ENCODE measurements around the gene MSL3B.

The MSL3B gene

GRCh38 chr2:233865838-233866237 lies 2.3 kb downstream of the MSL3B start:
- in situ Hi-C loops (cut with MboI; ENCODE audit: low pct_ligation_motif_present in 1 of 4, low pct_unique_long_range_greater_than_20kb in 1 of 4, low sequenced_read_pairs in 3 of 4) = no loop called here
- Histone ChIP-seq H3K9me3 (peaks cover 0 to 4% of the 10 kb centered on the region in 2 donors), H3K27me3 (peaks cover 21% of the 10 kb centered on the region), H3K4me1 (no peaks in the 10 kb centered on the region), H3K4me3 (no peak overlapping the region), H3K27ac (no peak overlapping the region), H3K36me3 (no peaks in the 10 kb centered on the region)
- 93 to 94% methylated on average over 3 of the region's 3 CpGs for WGBS, 2 donors (ENCODE audit: low coverage in 1 of 2)
- no peak for TF ChIP-seq EP300 (IDR thresholded peaks at IDR 0.05; ENCODE audit: low read depth)
- no peak for TF ChIP-seq POLR2AphosphoS5 (IDR thresholded peaks at IDR 0.05)
- TF ChIP-seq POLR2A (IDR thresholded peaks at IDR 0.05) = no peak
- no peak for TF ChIP-seq CTCF (IDR thresholded peaks at IDR 0.05)
- no peak for DNase-seq
- intact Hi-C loops (cut with DNase I; ENCODE audit: low total_unique reads) = no loop called here

- WGBS, 2 donors (ENCODE audit: low coverage in 1 of 2) = 64 to 65% methylated on average over 4 of the region's 4 CpGs
- H3K9me3 ChIP-seq = no peaks in the 10 kb centered on the region
- intact Hi-C loops (cut with DNase I; ENCODE audit: low total_unique reads) = no loop called here
Measured at GRCh38 chr2:233862261-233862768, 5.9 kb downstream of the MSL3B start.

GRCh38 chr2:233858331-233858730 lies 9.9 kb downstream of the MSL3B start:
- intact Hi-C loops (cut with DNase I; ENCODE audit: low total_unique reads) (no loop called here), in situ Hi-C loops (cut with MboI; ENCODE audit: low pct_ligation_motif_present in 1 of 4, low pct_unique_long_range_greater_than_20kb in 1 of 4, low sequenced_read_pairs in 3 of 4) (no loop called here)
- no peak overlapping the region for H3K4me3 ChIP-seq
- no peak overlapping the region for H3K27ac ChIP-seq
- DNase-seq = no peak
- TF ChIP-seq POLR2A (IDR thresholded peaks at IDR 0.05) (no peak), POLR2AphosphoS5 (IDR thresholded peaks at IDR 0.05) (no peak), EP300 (IDR thresholded peaks at IDR 0.05; ENCODE audit: low read depth) (no peak), CTCF (IDR thresholded peaks at IDR 0.05) (no peak)
- no peaks in the 10 kb centered on the region for H3K36me3 ChIP-seq
- 88 to 92% methylated on average over 4 of the region's 4 CpGs for WGBS, 2 donors (ENCODE audit: low coverage in 1 of 2)
- H3K27me3 ChIP-seq = no peaks in the 10 kb centered on the region
- peaks cover 0 to 20% (median 11%) of the 10 kb centered on the region in 4 donors for H3K4me1 ChIP-seq
- no peaks in the 10 kb centered on the region for H3K9me3 ChIP-seq

More at GRCh38 chr2:233862261-233862768, 5.9 kb downstream of the MSL3B start:
- in situ Hi-C loops (cut with MboI; ENCODE audit: low pct_ligation_motif_present in 1 of 4, low pct_unique_long_range_greater_than_20kb in 1 of 4, low sequenced_read_pairs in 3 of 4) = no loop called here
- TF ChIP-seq EP300 (IDR thresholded peaks at IDR 0.05; ENCODE audit: low read depth) = no peak
- no peak for TF ChIP-seq CTCF (IDR thresholded peaks at IDR 0.05)
- TF ChIP-seq POLR2AphosphoS5 (IDR thresholded peaks at IDR 0.05) = no peak
- TF ChIP-seq POLR2A (IDR thresholded peaks at IDR 0.05) = no peak
- Histone ChIP-seq H3K4me1 (peaks cover 0 to 4% (median 0%) of the 10 kb centered on the region in 4 donors), H3K27ac (no peak overlapping the region), H3K36me3 (no peaks in the 10 kb centered on the region), H3K27me3 (no peaks in the 10 kb centered on the region), H3K4me3 (no peak overlapping the region)
- no peak for DNase-seq

- Histone ChIP-seq H3K4me1 (peaks cover 0 to 24% (median 12%) of the 10 kb centered on the region in 4 donors), H3K27me3 (no peaks in the 10 kb centered on the region), H3K27ac (no peak overlapping the region), H3K36me3 (no peaks in the 10 kb centered on the region), H3K4me3 (no peak overlapping the region), H3K9me3 (no peaks in the 10 kb centered on the region)
- 40 to 57% methylated on average over 4 to 9 of the region's 9 CpGs for WGBS, 2 donors (ENCODE audit: low coverage in 1 of 2)
- no peak for TF ChIP-seq POLR2AphosphoS5 (IDR thresholded peaks at IDR 0.05)
- peak; percentile 57 to 76 (median 68) for TF ChIP-seq CTCF (IDR thresholded peaks at IDR 0.05)
- in situ Hi-C loops (cut with MboI; ENCODE audit: low pct_ligation_motif_present in 1 of 4, low pct_unique_long_range_greater_than_20kb in 1 of 4, low sequenced_read_pairs in 3 of 4) (no loop called here), intact Hi-C loops (cut with DNase I; ENCODE audit: low total_unique reads) (no loop called here)
- peak; percentile 67 for DNase-seq
Measured at GRCh38 chr2:233857511-233858141, 10.6 kb downstream of the MSL3B start.

Data from transverse colon (tissue), 4 donors.